ENCODE results near the gene PPM1E.

Gene PPM1E

GRCh38 chr17:59000022-59000421 is 244.4 kb downstream of the PPM1E start:
- no peak for DNase-seq

GRCh38 chr17:59001158-59001814 is 245.6 kb downstream of the PPM1E start:
- DNase-seq, result peak; percentile 46

GRCh38 chr17:59002126-59002525 is 246.5 kb downstream of the PPM1E start:
- no peak for DNase-seq

GRCh38 chr17:59002848-59003247 is 247.2 kb downstream of the PPM1E start:
- no peak for DNase-seq

- no peak for DNase-seq
Observed at GRCh38 chr17:59003860-59004259, 248.2 kb downstream of the PPM1E start.

- DNase-seq, result peak; percentile 53
Observed at GRCh38 chr17:59004338-59005111, 248.9 kb downstream of the PPM1E start.

GRCh38 chr17:59007995-59008394 is 252.3 kb downstream of the PPM1E start:
- no peak for DNase-seq

- no peak for DNase-seq
Observed at GRCh38 chr17:59008737-59009136, 253.1 kb downstream of the PPM1E start.

GRCh38 chr17:59010026-59010425 is 254.4 kb downstream of the PPM1E start:
- DNase-seq, result no peak

GRCh38 chr17:59011975-59012374 is 256.3 kb downstream of the PPM1E start:
- no peak for DNase-seq

GRCh38 chr17:59018019-59018418 is 262.4 kb downstream of the PPM1E start:
- no peak for DNase-seq

- no peak for DNase-seq
Observed at GRCh38 chr17:59024916-59025315, 269.3 kb downstream of the PPM1E start.

GRCh38 chr17:59026176-59026939 is 270.7 kb downstream of the PPM1E start:
- DNase-seq, result no peak

- DNase-seq, result no peak
Observed at GRCh38 chr17:59027750-59028149, 272.1 kb downstream of the PPM1E start.

GRCh38 chr17:59028328-59028727 is 272.7 kb downstream of the PPM1E start:
- no peak for DNase-seq

GRCh38 chr17:59030811-59031210 is 275.2 kb downstream of the PPM1E start:
- no peak for DNase-seq

Measured in fibroblast of skin of right quadriceps (primary cell).